Suprapubic skin (tissue), 4 donors: ENCODE results near the gene ARL10. TPM values are rescaled to one million over a fixed set of nuclear protein-coding genes. Genes with fewer than 3 reads are reported as not detected.

Experiments used
- DNase-seq, 2 donors: peaks; one replicate each; pipeline ENCODE4 v3.0.0-alpha.2; 2019; ENCODE audit warnings: low spot score in 2 of 2
- H3K27ac ChIP-seq: fragments of 200-600 bp; sonication (generic); one replicate; pipeline ENCODE4 v1.5.1; 2019
- H3K27me3 ChIP-seq: fragments of 200-600 bp; sonication (generic); one replicate; pipeline ENCODE4 v1.5.1; 2019
- H3K36me3 ChIP-seq: fragments of 200-600 bp; sonication (generic); one replicate; pipeline ENCODE4 v1.5.1; 2019
- H3K4me1 ChIP-seq: fragments of 200-600 bp; sonication (generic); one replicate; pipeline ENCODE4 v1.5.1; 2019
- H3K4me3 ChIP-seq: fragments of 200-600 bp; sonication (generic); one replicate; pipeline ENCODE4 v1.5.1; 2019; ENCODE audit warnings: mild to moderate bottlenecking
- H3K9me3 ChIP-seq: fragments of 200-600 bp; sonication (generic); one replicate; pipeline ENCODE4 v1.5.1; 2019
- CTCF ChIP-seq, 2 donors: fragments of 200-600 bp in 1 of 2; fragments of 450-650 bp in 1 of 2; sonication (generic) in 1 of 2; IDR thresholded peaks; one replicate each; pipeline ENCODE4 v1.5.1; 2016 to 2019; ENCODE audit warnings: antibody characterized with exemption in 2 of 2, mild to moderate bottlenecking in 1 of 2, moderate library complexity in 1 of 2
- EP300 ChIP-seq: sonication (generic); formaldehyde crosslinking; IDR thresholded peaks from one replicate; pipeline ENCODE4 v1.6.1; 2017; ENCODE audit warnings: antibody characterized with exemption
- POLR2A ChIP-seq, 2 donors: fragments of 450-650 bp; IDR thresholded peaks; one replicate each; pipeline ENCODE4 v1.6.1; 2017; ENCODE audit warnings: antibody characterized with exemption in 2 of 2, mild to moderate bottlenecking in 2 of 2, moderate library complexity in 2 of 2
- POLR2AphosphoS5 ChIP-seq, 3 donors: sonication (generic); formaldehyde crosslinking; IDR thresholded peaks; one replicate each; pipeline ENCODE4 v1.6.1; 2017; ENCODE audit warnings: antibody characterized with exemption in 3 of 3
- WGBS: methylation state at CpG from one replicate; pipeline ENCODE4 v1.1.5; 2018; 5-methylcytosine and 5-hydroxymethylcytosine counted together
- total RNA-seq, 4 donors: library from RNA; depleted of rRNA; stranded (reverse); fragments of >200 nt; gene quantifications; one replicate each; pipeline ENCODE4 v1.1.0, GENCODE V29; 2016

Gene ARL10
- total RNA-seq, 4 donors from 2014 or later: 7.1 to 36.4 (median 21.2) TPM

GRCh38 chr5:176391479-176391878 is 26.2 kb downstream of the ARL10 start:
- no peak for DNase-seq
- Histone ChIP-seq H3K4me3 (no peak overlapping the region), H3K36me3 (peaks cover 51% of the 10 kb centered on the region), H3K9me3 (no peaks in the 10 kb centered on the region), H3K27ac (no peak overlapping the region), H3K4me1 (peaks cover 25% of the 10 kb centered on the region), H3K27me3 (no peaks in the 10 kb centered on the region)
- 86% methylated on average over 4 of the region's 4 CpGs for WGBS
- TF ChIP-seq POLR2A (IDR thresholded peaks at IDR 0.05) (no peak), POLR2AphosphoS5 (IDR thresholded peaks at IDR 0.05) (no peak), CTCF (IDR thresholded peaks at IDR 0.05) (no peak), EP300 (no peak)

- no peak for DNase-seq
- WGBS: 83% methylated on average over 4 of the region's 4 CpGs
- Histone ChIP-seq H3K27me3 (no peaks in the 10 kb centered on the region), H3K27ac (no peak overlapping the region), H3K4me3 (no peak overlapping the region), H3K36me3 (peaks cover 57% of the 10 kb centered on the region), H3K9me3 (no peaks in the 10 kb centered on the region), H3K4me1 (peaks cover 24% of the 10 kb centered on the region)
- TF ChIP-seq CTCF (IDR thresholded peaks at IDR 0.05): no peak
Measured at GRCh38 chr5:176391999-176392398, 26.7 kb downstream of the ARL10 start.

- Histone ChIP-seq H3K27ac (no peak overlapping the region), H3K4me3 (no peak overlapping the region), H3K4me1 (peaks cover 19% of the 10 kb centered on the region), H3K27me3 (no peaks in the 10 kb centered on the region), H3K9me3 (no peaks in the 10 kb centered on the region), H3K36me3 (peaks cover 60% of the 10 kb centered on the region)
- no peak for DNase-seq
- WGBS: 83% methylated on average over 8 of the region's 11 CpGs
- TF ChIP-seq CTCF (IDR thresholded peaks at IDR 0.05): no peak
- TF ChIP-seq EP300: no peak
- TF ChIP-seq POLR2A (IDR thresholded peaks at IDR 0.05): no peak
- no peak for TF ChIP-seq POLR2AphosphoS5 (IDR thresholded peaks at IDR 0.05)
Measured at GRCh38 chr5:176392526-176392925, 27.2 kb downstream of the ARL10 start.

DNA sequence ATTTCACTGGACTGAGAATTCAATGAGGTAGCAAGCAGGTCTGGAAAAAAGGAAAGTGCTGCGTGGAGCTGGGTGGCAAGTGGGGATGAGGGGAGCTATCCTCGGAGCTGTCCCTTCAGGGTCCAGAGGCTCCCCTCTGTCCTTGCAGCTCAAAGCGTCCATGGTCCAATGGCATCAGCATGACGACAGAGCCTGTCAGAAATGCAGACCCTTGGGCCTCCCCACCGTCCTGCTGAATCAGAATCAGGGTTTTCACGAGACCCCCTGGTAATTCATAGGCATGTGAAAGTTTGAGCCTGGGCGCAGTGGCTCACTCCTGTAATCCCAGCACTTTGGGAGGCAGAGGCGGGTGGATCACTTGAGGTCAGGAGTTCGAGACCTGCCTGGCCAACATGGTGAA is 28.8 kb downstream of the ARL10 start:
- Histone ChIP-seq H3K4me1 (peaks cover 14% of the 10 kb centered on the region), H3K9me3 (no peaks in the 10 kb centered on the region), H3K27me3 (no peaks in the 10 kb centered on the region), H3K27ac (no peak overlapping the region), H3K36me3 (peaks cover 65% of the 10 kb centered on the region), H3K4me3 (no peak overlapping the region)
- 95% methylated on average over 6 of the region's 9 CpGs for WGBS
- TF ChIP-seq EP300 (no peak), POLR2AphosphoS5 (IDR thresholded peaks at IDR 0.05) (no peak), CTCF (IDR thresholded peaks at IDR 0.05) (no peak), POLR2A (IDR thresholded peaks at IDR 0.05) (no peak)
- no peak for DNase-seq

- H3K4me3 ChIP-seq: no peak overlapping the region
- no peak overlapping the region for H3K27ac ChIP-seq
- DNase-seq: no peak
- H3K4me1 ChIP-seq: peaks cover 12% of the 10 kb centered on the region
- H3K9me3 ChIP-seq: no peaks in the 10 kb centered on the region
- TF ChIP-seq EP300: no peak
- TF ChIP-seq POLR2AphosphoS5 (IDR thresholded peaks at IDR 0.05): no peak
- no peak for TF ChIP-seq CTCF (IDR thresholded peaks at IDR 0.05)
- no peak for TF ChIP-seq POLR2A (IDR thresholded peaks at IDR 0.05)
- peaks cover 68% of the 10 kb centered on the region for H3K36me3 ChIP-seq
- no peaks in the 10 kb centered on the region for H3K27me3 ChIP-seq
- WGBS: 90% methylated on average over 11 of the region's 11 CpGs
Measured at GRCh38 chr5:176394881-176395675, 29.8 kb downstream of the ARL10 start.
